GM19395 (cell line): ENCODE data around the gene SPNS2.

Experiments
- ATAC-seq: cut with Tn5 transposase; IDR thresholded peaks from one replicate; pipeline ENCODE4 v1.9.1; 2021; ENCODE audit warnings: mild to moderate bottlenecking, moderate library complexity; ENCODE audit not compliant: unreplicated experiment

The SPNS2 gene

GRCh38 chr17:4480929-4481898 is 17.5 kb upstream of the SPNS2 start:
- no peak for ATAC-seq

- ATAC-seq: no peak
Measured at GRCh38 chr17:4482338-4483011, 16.2 kb upstream of the SPNS2 start.

- no peak for ATAC-seq
Measured at GRCh38 chr17:4483012-4483840, 15.5 kb upstream of the SPNS2 start.

GRCh38 chr17:4485676-4486646 is 12.7 kb upstream of the SPNS2 start:
- no peak for ATAC-seq

GRCh38 chr17:4487296-4487695 is 11.4 kb upstream of the SPNS2 start:
- no peak for ATAC-seq

- no peak for ATAC-seq
Measured at GRCh38 chr17:4487820-4488716, 10.6 kb upstream of the SPNS2 start.

- ATAC-seq: no peak
Measured at GRCh38 chr17:4488989-4489595, 9.6 kb upstream of the SPNS2 start.

GRCh38 chr17:4490109-4490591 is 8.5 kb upstream of the SPNS2 start:
- ATAC-seq: no peak

GRCh38 chr17:4490637-4491061 is 8.0 kb upstream of the SPNS2 start:
- no peak for ATAC-seq

- no peak for ATAC-seq
Measured at GRCh38 chr17:4492721-4493561, 5.7 kb upstream of the SPNS2 start.

- ATAC-seq: no peak
Measured at GRCh38 chr17:4497101-4497824, 1.4 kb upstream of the SPNS2 start.

GRCh38 chr17:4499431-4500190 is 930 bp downstream of the SPNS2 start:
- no peak for ATAC-seq

- ATAC-seq: no peak
Measured at GRCh38 chr17:4500191-4500571, 1.5 kb downstream of the SPNS2 start.

- ATAC-seq: no peak
Measured at GRCh38 chr17:4501295-4501949, 2.7 kb downstream of the SPNS2 start.

- no peak for ATAC-seq
Measured at GRCh38 chr17:4502466-4503154, 3.9 kb downstream of the SPNS2 start.
